GM18499 (cell line): Measurements from ENCODE around the gene WDR37.
"Not testable (repeated sequence)": the region's sequence is repeated elsewhere in the genome, so short reads cannot be mapped to it uniquely, and the experiment has no call there.

ENCODE experiments used
- ATAC-seq: cut with Tn5 transposase; IDR thresholded peaks from one replicate; pipeline ENCODE4 v1.9.1; 2021; ENCODE audit warnings: moderate number of reproducible peaks; ENCODE audit not compliant: insufficient read depth, unreplicated experiment

WDR37 gene, protein sequence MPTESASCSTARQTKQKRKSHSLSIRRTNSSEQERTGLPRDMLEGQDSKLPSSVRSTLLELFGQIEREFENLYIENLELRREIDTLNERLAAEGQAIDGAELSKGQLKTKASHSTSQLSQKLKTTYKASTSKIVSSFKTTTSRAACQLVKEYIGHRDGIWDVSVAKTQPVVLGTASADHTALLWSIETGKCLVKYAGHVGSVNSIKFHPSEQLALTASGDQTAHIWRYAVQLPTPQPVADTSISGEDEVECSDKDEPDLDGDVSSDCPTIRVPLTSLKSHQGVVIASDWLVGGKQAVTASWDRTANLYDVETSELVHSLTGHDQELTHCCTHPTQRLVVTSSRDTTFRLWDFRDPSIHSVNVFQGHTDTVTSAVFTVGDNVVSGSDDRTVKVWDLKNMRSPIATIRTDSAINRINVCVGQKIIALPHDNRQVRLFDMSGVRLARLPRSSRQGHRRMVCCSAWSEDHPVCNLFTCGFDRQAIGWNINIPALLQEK

DNA sequence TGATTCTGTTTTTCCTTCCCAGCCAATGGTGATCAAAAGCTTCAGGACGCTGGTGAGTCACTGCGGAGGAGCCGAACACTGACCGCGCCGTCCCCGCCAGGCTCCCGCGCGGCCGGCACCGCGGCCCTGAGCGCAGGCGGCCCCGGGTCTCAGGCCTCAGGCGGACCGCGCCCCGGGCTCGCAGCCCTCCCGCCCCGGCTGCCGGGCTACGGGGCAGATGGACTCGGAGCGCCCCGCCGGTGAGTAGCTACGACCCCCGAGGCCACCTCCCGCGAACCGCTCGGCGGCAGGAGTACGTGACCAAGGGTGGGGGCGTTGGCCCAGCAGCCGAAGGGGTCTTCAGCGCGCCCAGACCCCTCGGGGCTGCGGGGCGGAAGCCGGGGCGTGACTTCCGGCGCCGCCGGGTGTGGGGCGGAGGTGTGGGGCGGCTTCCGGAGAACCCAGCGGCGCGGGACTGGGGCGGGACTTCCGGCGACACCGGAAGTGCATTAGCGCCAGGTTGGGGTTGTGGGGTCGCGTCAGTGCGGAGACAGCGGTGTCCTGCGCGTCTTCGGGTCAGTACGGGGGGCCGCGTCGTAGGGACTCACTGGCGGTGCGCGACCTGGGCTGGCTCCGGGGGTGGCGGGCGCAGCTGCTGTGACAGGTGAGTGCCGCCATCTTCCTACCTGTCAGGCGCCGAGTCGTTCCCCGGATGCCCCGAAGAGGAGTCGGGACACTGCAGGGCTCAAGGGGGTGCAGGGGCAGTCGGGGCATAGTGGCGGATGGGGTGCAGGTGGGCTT lies at the start of gene WDR37:
WDR37 (plus strand) TSS at position 60 of the 780 bp plus-strand sequence. CDS start 15,771 bp downstream, outside the sequence.
- no peak for ATAC-seq

DNA sequence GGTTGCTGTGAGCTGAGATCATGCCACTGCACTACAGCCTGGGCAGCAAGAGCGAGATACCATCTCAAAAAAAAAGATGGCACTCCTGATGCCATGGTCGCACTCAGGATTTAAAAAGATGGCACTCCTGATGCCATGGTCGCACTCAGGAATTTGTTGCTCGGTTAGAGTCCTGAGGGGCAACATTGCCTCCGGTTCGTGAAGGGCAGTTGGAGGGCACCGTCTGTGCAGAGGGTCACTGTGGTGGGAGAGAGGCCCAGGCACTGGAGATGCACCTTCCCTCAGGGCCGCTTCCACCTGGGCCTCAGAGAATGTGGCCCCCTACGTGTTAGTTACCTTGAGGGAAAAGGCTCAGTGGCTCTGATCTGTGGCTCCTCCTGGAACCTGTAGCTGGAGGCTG lies 49.6 kb upstream of the WDR37 start:
- no peak for ATAC-seq

DNA sequence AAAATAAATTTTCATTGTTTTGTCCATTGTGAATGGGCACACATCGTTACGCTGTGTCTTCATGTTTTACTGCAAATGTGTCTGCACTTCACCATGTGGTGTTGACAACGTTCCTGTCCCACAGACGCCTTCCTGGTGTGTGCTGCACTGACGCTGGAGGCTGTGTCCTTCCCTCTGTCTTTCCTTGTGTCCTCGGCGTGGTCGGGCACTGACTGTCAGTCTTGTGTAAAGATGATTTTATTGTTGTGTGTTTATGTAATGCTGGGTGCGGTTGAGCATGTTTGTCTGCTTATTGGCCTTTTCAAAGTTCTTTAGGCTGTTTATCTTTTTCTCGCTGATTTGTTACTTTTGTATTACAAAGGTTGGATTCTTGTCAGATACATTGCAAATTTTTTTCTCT lies 48.6 kb upstream of the WDR37 start:
- ATAC-seq: no peak

DNA sequence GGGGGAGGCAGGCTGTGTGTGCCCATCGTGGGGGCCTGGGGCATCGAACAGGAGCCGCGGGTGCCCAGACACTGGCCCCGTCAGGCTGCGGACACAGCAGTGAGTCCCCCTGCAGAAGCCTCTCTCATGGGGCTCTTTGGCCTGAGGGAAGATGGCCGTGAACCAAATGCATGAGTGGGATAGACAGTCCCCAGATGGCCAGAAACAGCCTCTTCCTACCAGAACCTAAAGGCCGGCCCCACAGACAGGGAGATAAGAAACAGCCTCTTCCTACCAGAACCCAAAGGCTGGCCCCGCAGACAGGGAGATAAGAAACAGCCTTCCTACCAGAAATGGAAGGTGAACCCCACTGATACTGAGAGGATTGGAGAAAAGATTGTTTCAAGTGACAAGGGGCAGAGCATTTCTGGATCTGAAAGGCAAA lies 47.1 kb upstream of the WDR37 start:
- no peak for ATAC-seq

DNA sequence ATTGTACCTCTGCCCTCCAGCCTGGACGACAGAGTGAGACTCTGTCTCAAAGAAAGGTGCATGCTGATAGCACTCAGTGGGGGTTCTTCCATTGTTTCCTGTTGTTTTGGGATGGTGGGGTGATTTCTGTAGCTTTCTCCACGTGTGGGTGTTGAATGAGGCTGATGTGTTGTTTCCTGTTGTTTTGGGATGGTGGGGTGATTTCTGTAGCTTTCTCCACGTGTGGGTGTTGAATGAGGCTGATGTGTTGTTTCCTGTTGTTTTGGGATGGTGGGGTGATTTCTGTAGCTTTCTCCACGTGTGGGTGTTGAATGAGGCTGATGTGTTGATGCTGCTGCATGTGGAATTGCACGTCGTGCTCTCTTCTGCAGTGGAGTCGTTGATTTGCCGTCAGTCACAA lies 46.2 kb upstream of the WDR37 start:
- ATAC-seq: not testable (repeated sequence)

DNA sequence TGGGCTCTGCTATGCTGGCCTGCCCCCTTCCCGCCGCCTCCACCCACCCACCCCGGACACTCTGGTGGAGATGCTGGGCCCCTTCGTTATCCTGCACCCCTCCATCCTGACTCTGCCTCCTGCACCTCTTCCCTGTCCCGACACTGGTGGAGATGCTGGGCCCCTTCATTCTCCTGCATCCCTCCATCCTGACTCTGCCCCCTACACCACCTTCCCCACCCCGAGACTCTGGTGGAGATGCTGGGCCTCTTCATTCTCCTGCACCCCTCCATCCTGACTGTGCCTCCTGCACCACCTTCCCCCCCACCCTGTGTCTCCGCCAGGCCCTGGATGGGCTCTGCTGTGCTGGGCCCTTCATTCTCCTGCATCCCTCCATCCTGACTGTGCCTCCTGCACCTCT lies 45.5 kb upstream of the WDR37 start:
- no peak for ATAC-seq

DNA sequence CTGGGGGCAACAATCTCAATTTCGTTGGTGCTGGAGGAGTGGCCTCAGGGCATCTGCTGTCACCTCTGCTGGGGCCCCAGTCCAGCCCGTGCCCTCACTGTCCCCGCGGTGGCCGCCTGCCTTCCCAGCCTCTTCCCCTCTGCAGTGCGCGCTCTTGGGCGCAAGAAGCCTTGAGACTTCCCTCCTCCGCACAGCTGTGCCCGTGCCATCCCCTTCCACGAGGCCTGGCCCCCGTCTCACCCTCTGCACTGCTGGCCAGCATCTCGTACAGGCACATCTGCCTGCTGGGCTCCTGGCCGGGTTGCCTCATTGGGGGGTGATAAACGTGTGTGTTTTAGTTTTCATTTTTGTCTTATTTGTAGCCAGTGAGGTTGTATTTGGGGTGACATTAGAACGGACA lies 44.5 kb upstream of the WDR37 start:
- ATAC-seq: no peak

DNA sequence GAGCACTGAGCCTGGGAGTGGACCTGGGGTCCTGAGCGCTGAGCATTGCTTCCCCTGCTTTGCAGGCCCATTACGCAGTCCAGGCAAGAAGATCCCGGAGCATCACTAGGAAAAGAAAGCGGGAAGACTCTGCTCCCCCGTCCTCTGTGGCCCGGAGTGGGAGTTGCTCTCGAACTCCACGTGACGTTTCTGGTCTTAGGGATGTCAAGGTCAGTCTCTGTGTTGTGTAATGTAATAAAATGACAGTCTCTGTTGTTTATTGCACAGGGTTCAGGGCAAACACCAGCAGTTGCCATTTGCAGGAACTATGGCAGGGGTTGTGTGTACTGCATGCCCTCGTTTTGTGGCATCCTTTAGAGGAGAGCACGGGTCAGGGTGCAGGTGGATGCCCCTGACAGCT lies 40.5 kb upstream of the WDR37 start:
- ATAC-seq: no peak

DNA sequence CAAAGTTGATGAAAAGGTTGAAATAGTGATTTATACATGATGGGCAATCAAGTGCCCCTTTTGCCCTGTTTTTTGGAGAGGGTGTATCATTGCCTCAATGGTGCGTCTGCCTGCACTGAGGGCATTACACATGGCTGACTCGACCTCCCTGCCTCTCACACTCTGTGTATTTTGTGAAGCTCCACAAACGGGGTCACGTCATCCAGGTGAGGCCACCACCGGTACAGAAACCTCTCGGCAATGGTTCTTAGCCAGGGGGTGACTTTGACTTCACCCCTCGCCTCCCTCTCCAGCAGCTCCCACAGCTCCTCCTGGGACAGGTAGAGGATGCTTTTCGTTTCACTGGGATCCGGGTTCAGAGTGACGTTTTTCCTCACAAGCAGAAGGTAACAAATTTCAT lies 36.8 kb upstream of the WDR37 start:
- no peak for ATAC-seq

DNA sequence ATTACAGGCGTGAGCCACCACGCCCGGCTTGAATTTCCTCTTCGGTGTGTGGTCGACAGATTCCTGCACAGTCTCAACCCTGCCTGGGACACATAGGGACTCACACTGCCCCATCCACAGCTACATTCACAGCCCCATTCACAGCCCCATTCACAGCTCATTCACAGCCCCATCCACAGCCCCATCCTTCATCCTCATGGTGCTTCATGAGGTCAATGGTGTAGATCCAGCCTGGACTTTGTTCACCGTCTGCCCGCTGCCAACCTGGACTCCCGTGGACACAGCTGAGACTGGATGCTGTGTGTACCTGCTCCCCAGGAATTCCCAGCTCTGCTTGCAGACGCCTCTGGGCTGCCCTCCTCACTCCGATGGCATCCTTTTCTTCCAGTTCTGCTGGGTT lies 35.7 kb upstream of the WDR37 start:
- ATAC-seq: no peak

DNA sequence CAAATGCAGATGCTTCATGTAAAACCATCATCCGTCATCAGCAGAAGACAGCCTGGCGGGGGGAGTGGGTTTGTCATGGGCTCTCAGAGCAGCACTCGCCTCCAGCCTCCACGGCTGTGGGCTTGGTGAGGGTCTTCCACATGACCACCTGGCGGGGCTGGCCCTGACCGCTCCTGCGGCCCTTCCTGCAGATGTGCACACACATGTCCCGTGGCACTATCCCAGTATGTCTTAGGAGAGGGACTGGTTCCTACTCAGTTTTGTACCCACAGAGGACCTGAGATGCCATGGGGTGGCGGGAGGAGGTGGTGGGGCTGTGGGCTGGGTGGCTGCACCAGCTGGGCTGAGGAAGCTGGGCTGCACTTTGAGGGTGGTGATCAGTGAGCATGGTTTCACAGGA lies 35.2 kb upstream of the WDR37 start:
- no peak for ATAC-seq

DNA sequence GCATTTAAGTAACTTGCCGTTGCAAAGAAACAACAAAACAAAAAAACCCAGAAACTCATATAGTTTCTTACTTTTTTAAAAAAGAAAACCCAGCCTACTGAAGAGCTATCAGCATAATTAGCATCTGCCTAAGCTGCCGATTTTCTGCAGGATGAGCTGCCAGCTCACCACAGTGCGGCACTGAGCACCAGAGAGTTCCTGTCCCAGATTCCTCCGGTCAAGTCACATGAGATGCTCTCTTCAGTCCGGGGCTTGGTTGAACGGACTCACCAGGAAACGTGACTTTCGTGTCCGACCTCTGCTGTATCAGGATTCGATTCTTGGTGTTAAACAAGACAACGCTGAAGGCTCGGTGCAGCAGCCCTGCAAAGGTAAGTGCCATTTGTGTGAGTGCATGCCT lies 33.8 kb upstream of the WDR37 start:
- no peak for ATAC-seq

DNA sequence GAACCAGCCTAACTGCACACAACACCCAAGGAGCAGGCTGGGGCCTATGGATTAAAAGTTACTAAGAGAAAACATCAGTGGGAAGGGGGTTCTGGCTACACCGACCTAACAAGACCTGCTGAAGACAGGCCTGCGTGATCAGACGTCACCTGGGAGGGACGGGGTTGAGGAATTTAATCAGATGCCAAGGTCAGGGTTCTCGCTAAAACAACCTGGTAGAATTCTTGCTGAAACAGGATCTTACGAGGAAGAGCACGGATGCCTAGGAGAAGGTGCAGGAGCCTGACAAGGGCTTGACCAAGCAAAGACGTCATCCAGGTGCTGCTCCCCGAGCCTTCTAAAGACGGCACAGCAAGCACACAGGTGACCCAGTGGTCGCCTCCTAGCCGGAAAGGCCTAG lies 32.1 kb upstream of the WDR37 start:
- ATAC-seq: no peak

DNA sequence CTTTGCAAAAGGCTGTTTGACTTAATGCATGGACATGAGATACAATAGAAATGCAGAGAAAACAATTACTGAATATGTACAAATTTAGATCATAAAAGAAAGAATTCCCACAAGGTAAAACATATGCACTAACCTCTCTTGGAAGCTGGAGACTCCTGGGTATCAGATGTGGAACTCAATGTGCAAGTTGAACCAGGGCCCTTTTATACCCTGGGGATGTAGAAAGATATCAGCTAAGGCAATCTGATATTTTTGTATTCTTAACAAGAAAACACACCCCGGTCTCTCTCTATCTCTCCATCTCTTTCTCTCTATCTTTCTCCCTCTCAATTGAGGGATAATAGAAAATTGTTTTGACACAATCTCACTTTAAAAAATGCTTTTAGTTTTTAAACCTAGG lies 30.5 kb upstream of the WDR37 start, which contains the start of gene IDI2:
IDI2 (minus strand) TSS at position 177 of the 400 bp plus-strand sequence. CDS start 1,136 bp downstream, outside the sequence.
- no peak for ATAC-seq

DNA sequence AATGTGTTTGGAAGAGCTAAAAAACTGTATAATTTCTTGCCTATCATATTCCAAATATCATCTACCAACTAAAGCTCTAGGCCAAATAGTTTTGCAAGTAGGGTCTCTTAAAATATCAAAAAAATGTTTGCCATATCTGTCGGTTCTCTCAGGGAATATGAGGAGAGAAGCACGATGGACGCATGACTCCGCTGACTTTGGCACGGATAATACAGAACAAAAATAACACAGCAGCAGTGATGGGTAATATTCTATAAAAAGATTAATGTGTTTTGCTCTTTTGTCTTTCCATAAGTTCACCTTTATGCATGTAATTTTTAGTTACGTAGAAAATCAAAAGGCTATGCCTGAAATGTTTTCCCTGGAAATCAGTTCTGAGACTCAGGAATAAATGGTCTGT lies 29.6 kb upstream of the WDR37 start:
- ATAC-seq: no peak

DNA sequence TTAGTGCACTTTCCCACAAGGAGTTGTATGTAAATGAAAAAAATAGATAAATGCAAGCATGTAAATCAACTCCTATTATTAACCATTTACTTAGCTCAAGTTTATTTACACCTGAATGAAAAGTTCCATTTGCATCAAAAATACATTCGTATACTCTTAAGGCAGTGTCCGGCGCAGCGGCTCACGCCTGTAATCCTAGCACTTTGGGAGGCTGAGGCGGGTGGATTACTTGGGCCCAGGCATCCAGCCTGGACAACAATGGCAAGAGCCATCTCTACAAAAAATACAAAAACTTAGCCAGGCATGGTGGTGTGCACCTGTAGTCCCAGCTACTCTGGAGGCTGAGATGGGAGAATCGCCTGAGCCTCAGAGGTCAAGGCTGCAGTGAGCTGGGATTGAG lies 26.3 kb upstream of the WDR37 start:
- no peak for ATAC-seq

DNA sequence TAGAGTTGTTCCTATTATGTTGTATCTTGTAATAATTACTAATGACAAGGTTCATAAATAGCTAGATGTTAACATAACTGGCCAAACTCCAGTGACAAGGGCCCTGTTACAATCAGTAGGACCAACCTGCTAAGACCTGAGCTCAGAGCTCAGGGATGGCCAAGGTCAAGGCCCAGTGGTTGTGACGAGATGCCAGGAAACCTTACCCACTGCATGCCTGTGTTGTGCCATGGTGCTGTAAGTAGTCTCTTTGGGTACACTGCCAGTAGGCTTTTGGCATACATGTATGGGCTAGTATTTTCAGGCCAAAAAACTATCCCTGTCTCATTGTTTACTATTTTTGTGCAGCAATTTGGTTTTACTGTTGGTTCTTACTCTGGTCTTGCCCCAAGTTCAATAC lies 22.6 kb upstream of the WDR37 start:
- ATAC-seq: no peak

DNA sequence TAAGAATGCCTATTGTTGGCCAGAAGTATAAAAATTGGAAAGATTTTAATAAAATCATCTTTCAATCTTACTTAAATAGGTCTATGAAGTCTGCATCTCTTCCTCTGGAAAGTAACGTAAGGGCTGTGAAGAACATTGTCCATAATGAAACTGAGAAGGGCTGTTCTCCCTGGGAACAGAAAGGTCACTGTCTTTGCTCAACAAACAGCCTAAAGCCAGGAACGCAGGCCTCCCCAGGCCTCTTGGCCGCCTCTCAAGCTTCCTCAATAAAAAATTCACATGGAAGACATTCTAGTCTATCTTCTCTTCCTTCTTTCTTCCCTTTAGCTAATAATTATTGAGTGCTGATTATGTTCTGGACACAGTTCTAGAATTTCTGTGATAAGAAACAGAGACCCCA lies 21.4 kb upstream of the WDR37 start:
- no peak for ATAC-seq

DNA sequence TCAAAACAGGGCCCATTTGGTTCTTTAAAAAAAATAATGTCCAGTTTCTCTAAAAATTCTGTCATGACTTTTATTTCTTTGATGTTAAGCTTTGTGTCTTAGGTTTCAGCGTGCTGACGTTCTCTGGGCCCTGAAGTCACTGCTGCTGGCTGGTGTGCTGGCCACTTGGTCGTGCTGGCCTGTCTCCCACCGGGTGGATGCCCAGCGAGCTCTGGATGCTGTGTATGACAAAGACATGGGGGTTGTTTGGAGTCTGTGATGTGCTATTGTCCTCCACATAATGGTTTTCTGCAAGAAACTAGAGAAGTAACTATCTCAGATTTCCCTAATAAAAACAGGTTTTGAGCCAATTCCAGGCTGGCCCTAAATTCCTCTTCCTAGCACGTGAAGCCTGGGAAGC lies 21.0 kb upstream of the WDR37 start:
- no peak for ATAC-seq

DNA sequence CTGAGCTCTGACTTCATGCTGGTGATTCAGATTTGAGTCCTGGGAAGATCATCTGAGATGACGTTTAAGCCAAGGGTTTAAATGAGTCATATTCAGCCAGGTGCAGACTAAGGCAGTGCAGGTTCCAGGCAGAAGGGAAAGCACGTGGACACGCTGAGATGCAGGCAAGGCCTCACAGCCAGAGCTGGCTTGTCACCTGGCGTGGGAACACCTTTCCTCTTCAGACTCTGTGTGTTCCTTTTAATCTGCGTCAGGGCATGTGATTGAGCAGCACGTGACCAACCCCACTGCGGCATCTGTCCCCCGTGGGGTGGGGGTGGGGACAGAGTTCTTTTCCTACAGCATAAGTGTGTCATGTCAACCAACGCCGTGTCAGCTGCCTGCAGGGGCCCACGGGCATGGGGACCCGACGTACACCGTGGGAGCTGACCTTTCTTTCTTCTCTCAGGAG lies 19.8 kb upstream of the WDR37 start:
- ATAC-seq: peak; percentile 75

DNA sequence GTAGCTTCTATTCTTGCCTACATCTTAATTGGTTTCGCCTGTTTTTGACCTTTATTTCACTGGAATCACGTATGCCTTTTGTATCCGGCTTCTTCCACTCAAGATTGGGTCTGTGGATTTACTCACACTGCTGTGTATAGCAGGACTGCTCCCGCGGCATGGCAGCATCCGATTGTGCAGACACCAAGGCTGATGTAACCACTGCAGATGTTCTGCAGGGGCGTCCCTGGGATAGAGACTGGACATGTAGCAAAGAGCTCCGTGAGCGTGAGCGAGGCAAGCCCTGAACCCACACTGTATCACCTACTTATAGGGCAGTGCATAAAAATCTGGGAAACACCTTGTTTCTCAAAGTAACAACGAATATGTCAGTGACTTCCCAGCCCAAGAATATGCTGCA lies 19.1 kb upstream of the WDR37 start:
- no peak for ATAC-seq
